NCI-H82 treated with DMSO at 0.1 percent for 48 hours (cell line): ENCODE measurements around the gene HNF4A.

Experiments used
- DNase-seq: peaks from one replicate; lab custom pipeline; 2025; ENCODE audit not compliant: unreplicated experiment; lab: John Stamatoyannopoulos, UW

HNF4A gene

GRCh38 chr20:44439318-44439717, 83.8 kb downstream of the HNF4A start:
- DNase-seq = no peak

GRCh38 chr20:44442298-44443070, 87.0 kb downstream of the HNF4A start:
- no peak for DNase-seq

- no peak for DNase-seq
These were observed 90.5 kb downstream of the HNF4A start for GRCh38 chr20:44445742-44446710.

GRCh38 chr20:44447827-44448419, 92.4 kb downstream of the HNF4A start:
- no peak for DNase-seq

GRCh38 chr20:44448753-44449546, 93.5 kb downstream of the HNF4A start:
- DNase-seq = peak; percentile 23

- no peak for DNase-seq
These were observed 94.4 kb downstream of the HNF4A start for GRCh38 chr20:44449864-44450263.

GRCh38 chr20:44450281-44450889, 94.9 kb downstream of the HNF4A start:
- DNase-seq = no peak

GRCh38 chr20:44450903-44451450, 95.5 kb downstream of the HNF4A start:
- no peak for DNase-seq

- no peak for DNase-seq
These were observed 98.9 kb downstream of the HNF4A start for GRCh38 chr20:44454306-44454963.

- DNase-seq = no peak
These were observed 99.6 kb downstream of the HNF4A start for GRCh38 chr20:44455126-44455525.

GRCh38 chr20:44456611-44457010, 101.1 kb downstream of the HNF4A start:
- no peak for DNase-seq

- DNase-seq = no peak
These were observed 101.5 kb downstream of the HNF4A start for GRCh38 chr20:44457016-44457415.

- no peak for DNase-seq
These were observed 103.8 kb downstream of the HNF4A start for GRCh38 chr20:44459271-44459670.

GRCh38 chr20:44460795-44461141, 105.3 kb downstream of the HNF4A start:
- no peak for DNase-seq

- no peak for DNase-seq
These were observed 105.8 kb downstream of the HNF4A start for GRCh38 chr20:44461142-44461802.

GRCh38 chr20:44461803-44462174, 106.3 kb downstream of the HNF4A start:
- no peak for DNase-seq

GRCh38 chr20:44463466-44463865, 108.0 kb downstream of the HNF4A start:
- no peak for DNase-seq

- no peak for DNase-seq
These were observed 109.0 kb downstream of the HNF4A start for GRCh38 chr20:44464514-44464913.

GRCh38 chr20:44465001-44465560, 109.6 kb downstream of the HNF4A start:
- DNase-seq = no peak
